Osteoblast (primary cell): ENCODE measurements around the gene SPRY2. TPM values are rescaled to one million over a fixed set of nuclear protein-coding genes. Genes with fewer than 3 reads are reported as not detected.

ENCODE experiments used
- DNase-seq: peaks from one replicate; pipeline ENCODE4 v3.0.0; 2011; ENCODE audit warnings: low spot score, mixed read lengths; ENCODE audit not compliant: insufficient read length; ENCODE audit errors: missing footprints
- H2AFZ ChIP-seq: 2 replicates; pipeline ENCODE4 v1.6.0; 2011; ENCODE audit warnings: mild to moderate bottlenecking, low read length
- H3K27ac ChIP-seq: 2 replicates; pipeline ENCODE4 v1.5.1; 2011; ENCODE audit warnings: mild to moderate bottlenecking, low read depth, low read length, moderate library complexity
- H3K27me3 ChIP-seq: 2 replicates; pipeline ENCODE4 v1.6.0; 2012; ENCODE audit warnings: mild to moderate bottlenecking, control low read depth, inconsistent platforms, low read length, moderate library complexity; ENCODE audit not compliant: insufficient read depth
- H3K36me3 ChIP-seq: 2 replicates; pipeline ENCODE4 v1.5.1; 2011; ENCODE audit warnings: mild to moderate bottlenecking, low read length, control low read depth, moderate library complexity; ENCODE audit not compliant: insufficient read depth
- H3K4me1 ChIP-seq: 2 replicates; pipeline ENCODE4 v1.5.1; 2011; ENCODE audit warnings: mild to moderate bottlenecking, low read length, control low read depth, moderate library complexity; ENCODE audit not compliant: insufficient read depth
- H3K4me2 ChIP-seq: 2 replicates; pipeline ENCODE4 v1.6.0; 2011; ENCODE audit warnings: mild to moderate bottlenecking, low read length; ENCODE audit not compliant: insufficient read depth
- H3K4me3 ChIP-seq: fragments of 200-600 bp; sonication (generic); 3 replicates; pipeline ENCODE4 v1.5.1; 2012; ENCODE audit warnings: mild to moderate bottlenecking, low read length, inconsistent platforms; ENCODE audit not compliant: insufficient read depth
- H3K79me2 ChIP-seq: 2 replicates; pipeline ENCODE4 v1.6.0; 2012; ENCODE audit warnings: mild to moderate bottlenecking, low read length, control low read depth, inconsistent platforms; ENCODE audit not compliant: insufficient read depth
- H3K9me3 ChIP-seq: 2 replicates; pipeline ENCODE4 v1.5.1; 2011; ENCODE audit warnings: low read depth, low read length, control low read depth
- H4K20me1 ChIP-seq: 2 replicates; pipeline ENCODE4 v1.6.0; 2012; ENCODE audit warnings: mild to moderate bottlenecking, low read length, control low read depth; ENCODE audit not compliant: insufficient read depth
- CTCF ChIP-seq: IDR thresholded peaks from 2 replicates; pipeline ENCODE4 v1.5.1; 2011; ENCODE audit warnings: mild to moderate bottlenecking, low read depth, low read length, moderate library complexity; ENCODE audit errors: extremely low read depth
- total RNA-seq: library from RNA; depleted of rRNA; stranded (reverse); fragments of >200 nt; gene quantifications from 2 replicates; pipeline ENCODE4 v1.2.3, GENCODE V29; 2012

SPRY2 gene
- total RNA-seq, 1 donor = 6.5 TPM

GRCh38 chr13:80312012-80312704 is 28.8 kb downstream of the SPRY2 start:
- H3K4me1 ChIP-seq = peaks cover 5% of the 10 kb centered on the region
- DNase-seq = no peak
- H3K4me2 ChIP-seq = no peak overlapping the region
- no peaks in the 10 kb centered on the region for H3K36me3 ChIP-seq
- H2AFZ ChIP-seq = no peak overlapping the region
- H3K79me2 ChIP-seq = no peaks in the 10 kb centered on the region
- no peak for TF ChIP-seq CTCF
- H3K4me3 ChIP-seq = no peak overlapping the region
- no peaks in the 10 kb centered on the region for H3K27me3 ChIP-seq
- H4K20me1 ChIP-seq = no peaks in the 10 kb centered on the region
- no peaks in the 10 kb centered on the region for H3K9me3 ChIP-seq
- no peak overlapping the region for H3K27ac ChIP-seq

GRCh38 chr13:80309926-80310325 is 31.0 kb downstream of the SPRY2 start:
- Histone ChIP-seq H4K20me1 (no peaks in the 10 kb centered on the region), H3K79me2 (no peaks in the 10 kb centered on the region)

GRCh38 chr13:80307401-80307987 is 33.4 kb downstream of the SPRY2 start:
- H2AFZ ChIP-seq = peak overlapping the region; percentile 80

More at GRCh38 chr13:80309926-80310325, 31.0 kb downstream of the SPRY2 start:
- no peaks in the 10 kb centered on the region for H3K27me3 ChIP-seq
- H3K4me2 ChIP-seq = no peak overlapping the region
- H3K27ac ChIP-seq = no peak overlapping the region
- H3K9me3 ChIP-seq = no peaks in the 10 kb centered on the region
- DNase-seq = no peak
- no peak overlapping the region for H2AFZ ChIP-seq
- TF ChIP-seq CTCF = no peak
- no peak overlapping the region for H3K4me3 ChIP-seq
- H3K4me1 ChIP-seq = peaks cover 11% of the 10 kb centered on the region
- no peaks in the 10 kb centered on the region for H3K36me3 ChIP-seq

More at GRCh38 chr13:80307401-80307987, 33.4 kb downstream of the SPRY2 start:
- Histone ChIP-seq H3K36me3 (no peaks in the 10 kb centered on the region), H3K79me2 (no peaks in the 10 kb centered on the region), H3K4me1 (peaks cover 11% of the 10 kb centered on the region), H3K27ac (peak overlapping the region; percentile 30), H4K20me1 (no peaks in the 10 kb centered on the region), H3K4me3 (peak overlapping the region; percentile 15), H3K27me3 (no peaks in the 10 kb centered on the region), H3K9me3 (no peaks in the 10 kb centered on the region), H3K4me2 (peak overlapping the region; percentile 58)
- no peak for DNase-seq
- TF ChIP-seq CTCF = no peak
